HepG2 (cell line): ENCODE measurements around the gene HYAL2. TPM values are rescaled to one million over a fixed set of nuclear protein-coding genes. Genes with fewer than 3 reads are reported as not detected.

Experiments used
- CENPT ChIP-seq: sonication (generic); formaldehyde crosslinking; IDR thresholded peaks from 2 replicates; pipeline ENCODE4 v1.8.0; 2022; ENCODE audit warnings: low read depth, mild to moderate bottlenecking, moderate library complexity, missing genetic modification reagents
- CHD4 ChIP-seq: fragments of 200-600 bp; sonication (generic); IDR thresholded peaks from 2 replicates; pipeline ENCODE4 v1.7.0; 2017; ENCODE audit warnings: mild to moderate bottlenecking, low read length, borderline replicate concordance
- DMTF1 ChIP-seq: sonication (generic); formaldehyde crosslinking; IDR thresholded peaks from 2 replicates; pipeline ENCODE4 v1.4.0; 2020; ENCODE audit warnings: mild to moderate bottlenecking, missing genetic modification reagents
- ETV6 ChIP-seq: sonication (generic); formaldehyde crosslinking; conservative IDR thresholded peaks from 2 replicates; pipeline ENCODE4 v1.4.0; 2020; ENCODE audit warnings: missing genetic modification reagents
- FOXA1 ChIP-seq, 2 experiments: fragments of 450-650 bp in 1 of 2; sonication (generic) in 1 of 2; formaldehyde crosslinking in 1 of 2; IDR thresholded peaks; 2 replicates each; pipeline versions ENCODE4 v1.4.0 to v1.6.1; 2016 to 2020; ENCODE audit warnings: missing genetic modification reagents in 1 of 2
- HMGXB3 ChIP-seq: sonication (generic); formaldehyde crosslinking; IDR thresholded peaks from 2 replicates; pipeline ENCODE4 v1.4.0; 2020; ENCODE audit warnings: missing genetic modification reagents, borderline replicate concordance
- HNRNPLL ChIP-seq: fragments of 200-400 bp; formaldehyde crosslinking; IDR thresholded peaks from 2 replicates; pipeline ENCODE4 v1.6.1; 2017; ENCODE audit warnings: mild to moderate bottlenecking, low read depth, low read length; ENCODE audit not compliant: poor library complexity, severe bottlenecking
- JUNB ChIP-seq: sonication (generic); formaldehyde crosslinking; IDR thresholded peaks from 2 replicates; pipeline ENCODE4 v1.8.0; 2022; ENCODE audit warnings: missing genetic modification reagents, mild to moderate bottlenecking, borderline replicate concordance
- MBD4 ChIP-seq: IDR thresholded peaks from 2 replicates; pipeline ENCODE4 v1.6.1; 2012; ENCODE audit warnings: low read length, inconsistent platforms, borderline replicate concordance
- MTF1 ChIP-seq: sonication (generic); formaldehyde crosslinking; IDR thresholded peaks from 2 replicates; pipeline ENCODE4 v1.5.0; 2020; ENCODE audit warnings: missing genetic modification reagents
- PAWR ChIP-seq: sonication (generic); formaldehyde crosslinking; IDR thresholded peaks from 2 replicates; pipeline ENCODE4 v1.4.0; 2020; ENCODE audit warnings: missing genetic modification reagents, mild to moderate bottlenecking, borderline replicate concordance
- PLSCR1 ChIP-seq: sonication (generic); formaldehyde crosslinking; IDR thresholded peaks from 2 replicates; pipeline ENCODE4 v1.5.0; 2020; ENCODE audit warnings: missing genetic modification reagents, mild to moderate bottlenecking, borderline replicate concordance
- RARA ChIP-seq: IDR thresholded peaks from 2 replicates; pipeline ENCODE4 v1.6.1; 2016; ENCODE audit warnings: missing genetic modification reagents, missing compliant biosample characterization
- SOX13 ChIP-seq, 3 experiments: fragments of 450-650 bp in 1 of 3; sonication (generic) in 1 of 3; formaldehyde crosslinking in 1 of 3; IDR thresholded peaks in 2 of 3; conservative IDR thresholded peaks in 1 of 3; 2 replicates each; pipeline versions ENCODE4 v1.5.0 to v1.6.1; 2016 to 2020; ENCODE audit warnings: antibody characterized with exemption in 1 of 3, mild to moderate bottlenecking in 1 of 3, missing compliant biosample characterization in 1 of 3, missing genetic modification reagents in 1 of 3, moderate library complexity in 1 of 3
- YEATS2 ChIP-seq: sonication (generic); formaldehyde crosslinking; IDR thresholded peaks from 2 replicates; pipeline ENCODE4 v1.4.0; 2020; ENCODE audit warnings: missing genetic modification reagents, borderline replicate concordance
- ZBTB8A ChIP-seq: sonication (generic); formaldehyde crosslinking; IDR thresholded peaks from 2 replicates; pipeline ENCODE4 v1.4.0; 2020; ENCODE audit warnings: mild to moderate bottlenecking, low read depth, missing genetic modification reagents, borderline replicate concordance
- ZMYM2 ChIP-seq: sonication (generic); formaldehyde crosslinking; IDR thresholded peaks from 2 replicates; pipeline ENCODE4 v1.8.0; 2022; ENCODE audit warnings: mild to moderate bottlenecking, missing genetic modification reagents
- ZNF234 ChIP-seq: sonication (generic); formaldehyde crosslinking; conservative IDR thresholded peaks from 2 replicates; pipeline ENCODE4 v1.5.1; 2020; ENCODE audit warnings: mild to moderate bottlenecking, missing genetic modification reagents
- ZNF235 ChIP-seq: sonication (generic); formaldehyde crosslinking; IDR thresholded peaks from 2 replicates; pipeline ENCODE4 v1.8.1; 2023; ENCODE audit warnings: mild to moderate bottlenecking, missing genetic modification reagents, borderline replicate concordance
- ZNF251 ChIP-seq: sonication (generic); formaldehyde crosslinking; IDR thresholded peaks from 2 replicates; pipeline ENCODE4 v1.9.0; 2021; ENCODE audit warnings: mild to moderate bottlenecking, missing genetic modification reagents
- ZNF282 ChIP-seq: fragments of 450-650 bp; IDR thresholded peaks from 2 replicates; pipeline ENCODE4 v1.6.1; 2018; ENCODE audit not compliant: partially characterized antibody
- polyA plus RNA-seq, 8 experiments: library from polyadenylated mRNA; depleted of rRNA in 3 of 8; stranded (reverse) in 7 of 8; unstranded in 1 of 8; fragments of >200 nt; fragmentation: Illumina TruSeq in 4 of 8; extraction: Trizol in 4 of 8; gene quantifications; 2 replicates each; pipeline versions ENCODE4 v1.2.1 to v1.2.3, GENCODE V29; 2011 to 2016; ENCODE audit warnings: low read depth in 4 of 8, missing spikeins in 1 of 8, mixed read lengths in 1 of 8; ENCODE audit not compliant: insufficient read depth in 1 of 8
- total RNA-seq, 5 experiments: library from RNA; depleted of rRNA; stranded (reverse); fragments of >200 nt; fragmentation: Illumina TruSeq; extraction: Trizol; gene quantifications; 2 replicates each; pipeline ENCODE4 v1.2.3, GENCODE V29; 2016; ENCODE audit warnings: low read depth in 1 of 5

Gene HYAL2
- total and polyA plus RNA-seq, 2 of the 13 experiments (the other 11 are each of a cell fraction or from before 2014, with no cell fraction given) = 76.2 to 102 TPM

GRCh38 chr3:50298836-50299637, 23.5 kb downstream of the HYAL2 start, which contains the start of the genes HYAL3 and NAA80 (continued):
- TF ChIP-seq ETV6 = 0 out of 2 replicates have a peak, but pooled peaks have one; percentile 22
- TF ChIP-seq ZNF282 = no peak
- no peak for TF ChIP-seq MBD4
- TF ChIP-seq ZNF235 (CRISPR knock-in tag) = no peak; the same call in 1 of the 2 replicates
- TF ChIP-seq SOX13 (IDR thresholded peaks at IDR 0.05) = no peak
- no peak for TF ChIP-seq SOX13 (CRISPR knock-in tag; conservative IDR thresholded peaks at IDR 0.05 in 1 of 2, IDR thresholded peaks at IDR 0.05 in 1 of 2)
- TF ChIP-seq HMGXB3 (CRISPR knock-in tag) = no peak
- TF ChIP-seq JUNB = no peak
- no peak for TF ChIP-seq MTF1 (CRISPR knock-in tag)
- TF ChIP-seq YEATS2 = peak; percentile 44; the same call in 1 of the 2 replicates
- peak; percentile 38; the same call in 1 of the 2 replicates for TF ChIP-seq CHD4
- no peak for TF ChIP-seq PAWR (CRISPR knock-in tag)
- no peak; the same call in 1 of the 2 replicates for TF ChIP-seq ZNF251
- no peak for TF ChIP-seq FOXA1 (IDR thresholded peaks at IDR 0.05)
- peak; percentile 16; the same call in 1 of the 2 replicates for TF ChIP-seq FOXA1 (CRISPR knock-in tag; IDR thresholded peaks at IDR 0.05)
- TF ChIP-seq PLSCR1 (CRISPR knock-in tag) = no peak
- no peak for TF ChIP-seq ZMYM2 (CRISPR knock-in tag)
- TF ChIP-seq DMTF1 = no peak
- TF ChIP-seq CENPT (CRISPR knock-in tag) = peak; percentile 92
- TF ChIP-seq ZNF234 = no peak
- peak; percentile 14; the same call in 1 of the 2 replicates for TF ChIP-seq RARA
- no peak for TF ChIP-seq ZBTB8A (CRISPR knock-in tag)
- peak; percentile 48 for TF ChIP-seq HNRNPLL
